ENCODE results near the gene ARHGEF1.

ARHGEF1 gene

GRCh38 chr19:41917676-41918075 lies 34.7 kb downstream of the ARHGEF1 start:
- DNase-seq (ENCODE audit: low read depth in 1 of 2, low spot score in 1 of 2), result no peak

GRCh38 chr19:41918095-41918494 lies 35.1 kb downstream of the ARHGEF1 start:
- DNase-seq (ENCODE audit: low read depth in 1 of 2, low spot score in 1 of 2), result no peak

GRCh38 chr19:41918653-41919244 lies 35.8 kb downstream of the ARHGEF1 start:
- DNase-seq (ENCODE audit: low read depth in 1 of 2, low spot score in 1 of 2), result no peak

GRCh38 chr19:41919948-41920712 lies 37.1 kb downstream of the ARHGEF1 start:
- DNase-seq (ENCODE audit: low read depth in 1 of 2, low spot score in 1 of 2), result no peak

GRCh38 chr19:41920882-41921576 lies 38.0 kb downstream of the ARHGEF1 start:
- no peak for DNase-seq (ENCODE audit: low read depth in 1 of 2, low spot score in 1 of 2)

GRCh38 chr19:41921577-41922576 lies 38.9 kb downstream of the ARHGEF1 start:
- DNase-seq (ENCODE audit: low read depth in 1 of 2, low spot score in 1 of 2), result no peak

GRCh38 chr19:41922585-41922984 lies 39.6 kb downstream of the ARHGEF1 start:
- no peak for DNase-seq (ENCODE audit: low read depth in 1 of 2, low spot score in 1 of 2)

- DNase-seq (ENCODE audit: low read depth in 1 of 2, low spot score in 1 of 2), result no peak
These were observed 40.2 kb downstream of the ARHGEF1 start for GRCh38 chr19:41923045-41923788.

- DNase-seq (ENCODE audit: low read depth in 1 of 2, low spot score in 1 of 2), result no peak
These were observed 41.5 kb downstream of the ARHGEF1 start for GRCh38 chr19:41924151-41925145.

GRCh38 chr19:41925208-41926003 lies 42.4 kb downstream of the ARHGEF1 start:
- no peak for DNase-seq (ENCODE audit: low read depth in 1 of 2, low spot score in 1 of 2)

- DNase-seq (ENCODE audit: low read depth in 1 of 2, low spot score in 1 of 2), result no peak
These were observed 43.2 kb downstream of the ARHGEF1 start for GRCh38 chr19:41926028-41926762.

- DNase-seq (ENCODE audit: low read depth in 1 of 2, low spot score in 1 of 2), result no peak
These were observed 43.9 kb downstream of the ARHGEF1 start for GRCh38 chr19:41926763-41927496.

GRCh38 chr19:41927497-41928192 lies 44.7 kb downstream of the ARHGEF1 start:
- DNase-seq (ENCODE audit: low read depth in 1 of 2, low spot score in 1 of 2), result no peak

GRCh38 chr19:41928221-41928683 lies 45.3 kb downstream of the ARHGEF1 start, which contains the start of gene ERFL:
Gene ERFL (minus strand): TSS chr19:41928449. CDS start chr19:41912919, 15,530 bp downstream.
- no peak for DNase-seq (ENCODE audit: low read depth in 1 of 2, low spot score in 1 of 2)

- DNase-seq (ENCODE audit: low read depth in 1 of 2, low spot score in 1 of 2), result no peak
These were observed 46.0 kb downstream of the ARHGEF1 start for GRCh38 chr19:41928754-41929535.

Data from activated CD4-positive, alpha-beta T cell treated with anti-CD3 and anti-CD28 coated beads, Interleukin-2, amount 50 U/mL, for 24 hours (primary cell).